H9 (cell line): ENCODE data around the gene ZMYND11. TPM values are rescaled to one million over a fixed set of nuclear protein-coding genes. Genes with fewer than 3 reads are reported as not detected.

ENCODE experiments used
- DNase-seq: peaks from one replicate; pipeline ENCODE4 v3.0.0-alpha.2; 2017
- H2AFZ ChIP-seq: one replicate; pipeline ENCODE4 v1.6.1; 2013; ENCODE audit warnings: mild to moderate bottlenecking, low read length, control low read depth, moderate library complexity
- H2AK5ac ChIP-seq: 2 replicates; pipeline ENCODE4 v1.6.1; 2013; ENCODE audit warnings: low read length, control low read depth, mixed read lengths; ENCODE audit not compliant: insufficient read length
- H2BK120ac ChIP-seq: one replicate; pipeline ENCODE4 v1.6.1; 2013; ENCODE audit warnings: low read depth, mild to moderate bottlenecking, low read length, control low read depth, inconsistent platforms; ENCODE audit not compliant: poor library complexity, severe bottlenecking
- H2BK12ac ChIP-seq: 2 replicates; pipeline ENCODE4 v1.6.1; 2013; ENCODE audit warnings: low read length, control low read depth, mixed read lengths, low read depth; ENCODE audit not compliant: insufficient read length
- H2BK15ac ChIP-seq: 2 replicates; pipeline ENCODE4 v1.6.1; 2013; ENCODE audit warnings: low read depth, low read length, control low read depth
- H2BK20ac ChIP-seq: one replicate; pipeline ENCODE4 v1.6.1; 2013; ENCODE audit warnings: low read depth, mild to moderate bottlenecking, low read length, control low read depth, inconsistent platforms; ENCODE audit not compliant: poor library complexity, severe bottlenecking
- H2BK5ac ChIP-seq: 2 replicates; pipeline ENCODE4 v1.6.1; 2013; ENCODE audit warnings: low read length, control low read depth, mixed read lengths; ENCODE audit not compliant: insufficient read length
- H3K14ac ChIP-seq: 2 replicates; pipeline ENCODE4 v1.6.1; 2013; ENCODE audit warnings: low read length, control low read depth; ENCODE audit not compliant: insufficient read depth
- H3K18ac ChIP-seq: 2 replicates; pipeline ENCODE4 v1.6.1; 2013; ENCODE audit warnings: low read depth, mild to moderate bottlenecking, mixed read lengths, low read length, control low read depth; ENCODE audit not compliant: insufficient read length
- H3K23ac ChIP-seq: 2 replicates; pipeline ENCODE4 v1.6.1; 2013; ENCODE audit warnings: low read length, control low read depth, mixed read lengths, low read depth; ENCODE audit not compliant: insufficient read length
- H3K23me2 ChIP-seq: 2 replicates; pipeline ENCODE4 v1.6.1; 2013; ENCODE audit warnings: low read depth, mild to moderate bottlenecking, mixed read lengths, low read length, control low read depth; ENCODE audit not compliant: insufficient read length, poor library complexity, severe bottlenecking
- H3K27ac ChIP-seq: 2 replicates; pipeline ENCODE4 v1.5.1; 2013; ENCODE audit warnings: low read length, control low read depth, mixed read lengths, low read depth; ENCODE audit not compliant: insufficient read length
- H3K27me3 ChIP-seq: 2 replicates; pipeline ENCODE4 v1.6.1; 2013; ENCODE audit warnings: low read length, control low read depth, inconsistent platforms; ENCODE audit not compliant: insufficient read depth
- H3K4ac ChIP-seq: 2 replicates; pipeline ENCODE4 v1.6.1; 2013; ENCODE audit warnings: low read depth, mild to moderate bottlenecking, control low read depth, inconsistent platforms, low read length, moderate library complexity
- H3K4me1 ChIP-seq: 2 replicates; pipeline ENCODE4 v1.6.1; 2013; ENCODE audit warnings: low read length, control low read depth, inconsistent platforms; ENCODE audit not compliant: insufficient read depth
- H3K4me2 ChIP-seq: 2 replicates; pipeline ENCODE4 v1.6.1; 2013; ENCODE audit warnings: low read length, control low read depth, mixed read lengths; ENCODE audit not compliant: insufficient read length, insufficient read depth
- H3K56ac ChIP-seq: 2 replicates; pipeline ENCODE4 v1.6.1; 2013; ENCODE audit warnings: low read depth, mild to moderate bottlenecking, mixed read lengths, low read length, control low read depth; ENCODE audit not compliant: insufficient read length
- H3K79me1 ChIP-seq: 2 replicates; pipeline ENCODE4 v1.6.1; 2013; ENCODE audit warnings: low read depth, mild to moderate bottlenecking, moderate library complexity, low read length, control low read depth, inconsistent platforms; ENCODE audit not compliant: insufficient read depth, poor library complexity, severe bottlenecking
- H3K79me2 ChIP-seq: 2 replicates; pipeline ENCODE4 v1.6.1; 2013; ENCODE audit warnings: low read length, control low read depth, inconsistent platforms; ENCODE audit not compliant: insufficient read depth
- H3K9ac ChIP-seq: 2 replicates; pipeline ENCODE4 v1.6.1; 2013; ENCODE audit warnings: low read length, control low read depth, mixed read lengths; ENCODE audit not compliant: insufficient read length; ENCODE audit errors: extremely low read depth
- H3K9me3 ChIP-seq: one replicate; pipeline ENCODE4 v1.6.1; 2013; ENCODE audit warnings: low read depth, low read length, inconsistent platforms; ENCODE audit not compliant: control insufficient read depth
- H3T11ph ChIP-seq: one replicate; pipeline ENCODE4 v1.6.1; 2013; ENCODE audit warnings: mild to moderate bottlenecking, low read length, control low read depth, inconsistent platforms
- H4K20me1 ChIP-seq: one replicate; pipeline ENCODE4 v1.6.1; 2013; ENCODE audit not compliant: control insufficient read depth, insufficient read length, insufficient read depth
- H4K5ac ChIP-seq: 2 replicates; pipeline ENCODE4 v1.6.1; 2013; ENCODE audit warnings: low read depth, mild to moderate bottlenecking, mixed read lengths, low read length, control low read depth; ENCODE audit not compliant: insufficient read length
- H4K8ac ChIP-seq: replicated peaks from 2 replicates; pipeline ENCODE4 v1.6.1; 2013; ENCODE audit warnings: low read length, control low read depth, mixed read lengths, low read depth; ENCODE audit not compliant: insufficient read length
- H4K91ac ChIP-seq: 2 replicates; pipeline ENCODE4 v1.6.1; 2013; ENCODE audit warnings: low read depth, mild to moderate bottlenecking, moderate library complexity, mixed read lengths, low read length, control low read depth; ENCODE audit not compliant: insufficient read length
- H3K27ac Mint-ChIP-seq, 3 experiments: 2 replicates in 2 of 3; 3 replicates in 1 of 3; pipeline ENCODE4 v1.8.0; 2020 to 2021; ENCODE audit warnings: mixed read lengths in 3 of 3, mild to moderate bottlenecking in 1 of 3, moderate library complexity in 1 of 3
- H3K27me3 Mint-ChIP-seq: 2 replicates; pipeline ENCODE4 v1.8.0; 2021; ENCODE audit warnings: low read depth, mild to moderate bottlenecking, moderate library complexity, mixed read lengths
- H3K36me3 Mint-ChIP-seq, 3 experiments: 2 replicates in 2 of 3; 3 replicates in 1 of 3; pipeline ENCODE4 v1.8.0; 2020 to 2021; ENCODE audit warnings: low read depth in 3 of 3, mixed read lengths in 3 of 3; ENCODE audit not compliant: insufficient read depth in 1 of 3
- H3K4me1 Mint-ChIP-seq, 2 experiments: 2 replicates each; pipeline ENCODE4 v1.8.0; 2020; ENCODE audit warnings: mixed read lengths in 2 of 2
- H3K4me3 Mint-ChIP-seq, 2 experiments: 2 replicates in 1 of 2; 3 replicates in 1 of 2; pipeline ENCODE4 v1.8.0; 2020 to 2021; ENCODE audit warnings: mild to moderate bottlenecking in 2 of 2, mixed read lengths in 2 of 2, moderate library complexity in 1 of 2
- H3K9me3 Mint-ChIP-seq, 2 experiments: 2 replicates in 1 of 2; 3 replicates in 1 of 2; pipeline ENCODE4 v1.8.0; 2020; ENCODE audit warnings: mild to moderate bottlenecking in 2 of 2, mixed read lengths in 2 of 2, moderate library complexity in 1 of 2
- CTCF ChIP-seq: fragments of 200-600 bp; sonication (generic); conservative IDR thresholded peaks from 3 replicates; pipeline ENCODE4 v1.8.0; 2021; ENCODE audit warnings: antibody characterized with exemption, mild to moderate bottlenecking
- WGBS: extraction: QIAGEN DNeasy Blood & Tissue Kit; methylation state at CpG from one replicate; pipeline ENCODE4 v1.1.7; 2013; ENCODE audit warnings: missing lambda C conversion rate, low lambda C conversion rate, mixed read lengths; ENCODE audit not compliant: insufficient read length; ENCODE audit errors: extremely low coverage; 5-methylcytosine and 5-hydroxymethylcytosine counted together
- total RNA-seq: library from RNA; stranded (reverse); gene quantifications from 2 replicates; pipeline ENCODE4 v1.2.1, GENCODE V29; 2021

ZMYND11 gene
- total RNA-seq, 1 experiment from 2014 or later: 33.7 TPM

- H3K56ac ChIP-seq: no peak overlapping the region
- no peaks in the 10 kb centered on the region for H3K4me1 ChIP-seq
- H3K79me2 ChIP-seq: no peaks in the 10 kb centered on the region
- H2BK120ac ChIP-seq: no peak overlapping the region
- H3K9me3 ChIP-seq: no peaks in the 10 kb centered on the region
- no peak overlapping the region for H3K4me2 ChIP-seq
- no peak overlapping the region for H2BK12ac ChIP-seq
- no peaks in the 10 kb centered on the region for H3K4me1 Mint-ChIP-seq
- H3K18ac ChIP-seq: no peak overlapping the region
- no peak overlapping the region for H4K91ac ChIP-seq
- H3K4me3 Mint-ChIP-seq: no peak overlapping the region
- H2BK20ac ChIP-seq: no peak overlapping the region
- no peak overlapping the region for H2AK5ac ChIP-seq
- no peak for DNase-seq
- peaks cover 9 to 17% (median 13%) of the 10 kb centered on the region in 3 experiments; a peak in 6 of 7 replicates for H3K36me3 Mint-ChIP-seq
- peaks cover 4% of the 10 kb centered on the region in 2 experiments; a peak in 3 of 5 replicates for H3K9me3 Mint-ChIP-seq
- no peaks in the 10 kb centered on the region for H3K23me2 ChIP-seq
- H3K9ac ChIP-seq: no peak overlapping the region
- H3K23ac ChIP-seq: no peak overlapping the region
- H3K27me3 Mint-ChIP-seq: no peaks in the 10 kb centered on the region
- no peaks in the 10 kb centered on the region for H4K20me1 ChIP-seq
- H3T11ph ChIP-seq: no peak overlapping the region
- WGBS: no CpG with 5 or more reads among the region's 6 CpGs
- no peaks in the 10 kb centered on the region for H3K27me3 ChIP-seq
- H3K27ac ChIP-seq: no peak overlapping the region
- H2BK15ac ChIP-seq: no peak overlapping the region
- no peak overlapping the region for H4K8ac ChIP-seq
- no peak overlapping the region for H2AFZ ChIP-seq
- H3K27ac Mint-ChIP-seq: no peak overlapping the region
- TF ChIP-seq CTCF: peak; percentile 57; the same call in 2 of the 3 replicates
- H3K4ac ChIP-seq: no peak overlapping the region
- H3K79me1 ChIP-seq: no peaks in the 10 kb centered on the region
- no peak overlapping the region for H4K5ac ChIP-seq
- H3K14ac ChIP-seq: no peak overlapping the region
- no peak overlapping the region for H2BK5ac ChIP-seq
Observed at GRCh38 chr10:209357-209756, 74.1 kb downstream of the ZMYND11 start.
